Keratinocyte (primary cell): Measurements from ENCODE around the gene GRK1. TPM values are rescaled to one million over a fixed set of nuclear protein-coding genes. Genes with fewer than 3 reads are reported as not detected.

Source experiments
- DNase-seq: peaks from one replicate; pipeline ENCODE4 v3.0.0-alpha.2; 2011; ENCODE audit warnings: low read depth, missing footprints, low spot score
- FAIRE-seq: peaks from 2 replicates; lab custom pipeline; 2011; peaks lifted over from hg19 to GRCh38; lab: Jason Lieb, UNC
- H2AFZ ChIP-seq: 2 replicates; pipeline ENCODE4 v1.6.0; 2012; ENCODE audit warnings: low read length, control low read depth, inconsistent platforms; ENCODE audit not compliant: control insufficient read depth
- H3K27ac ChIP-seq: 2 replicates; pipeline ENCODE4 v1.5.1; 2011; ENCODE audit warnings: low read length; ENCODE audit not compliant: control insufficient read depth, insufficient read depth
- H3K27me3 ChIP-seq: 3 replicates; pipeline ENCODE4 v1.6.0; 2011; ENCODE audit warnings: low read length; ENCODE audit not compliant: control insufficient read depth, insufficient read depth; ENCODE audit errors: extremely low read depth
- H3K36me3 ChIP-seq, 2 experiments: 2 replicates in 1 of 2; 3 replicates in 1 of 2; pipeline ENCODE4 v1.5.1; 2011; ENCODE audit warnings: low read length in 2 of 2, mild to moderate bottlenecking in 1 of 2; ENCODE audit not compliant: control insufficient read depth in 2 of 2, insufficient read depth in 2 of 2; ENCODE audit errors: extremely low read depth in 1 of 2
- H3K4me1 ChIP-seq: 3 replicates; pipeline ENCODE4 v1.5.1; 2011; ENCODE audit warnings: low read length; ENCODE audit not compliant: control insufficient read depth, insufficient read depth; ENCODE audit errors: extremely low read depth
- H3K4me2 ChIP-seq: 3 replicates; pipeline ENCODE4 v1.6.0; 2011; ENCODE audit warnings: low read depth, low read length; ENCODE audit not compliant: control insufficient read depth, insufficient read depth; ENCODE audit errors: extremely low read depth
- H3K4me3 ChIP-seq, 3 experiments: fragments of 200-600 bp in 1 of 3; sonication (generic) in 1 of 3; 2 replicates in 2 of 3; 3 replicates in 1 of 3; pipeline ENCODE4 v1.5.1; 2011 to 2016; ENCODE audit warnings: low read length in 3 of 3, mild to moderate bottlenecking in 3 of 3, control low read depth in 2 of 3, inconsistent platforms in 1 of 3, low read depth in 1 of 3, mixed read lengths in 1 of 3, mixed run types in 1 of 3, moderate library complexity in 1 of 3; ENCODE audit not compliant: control insufficient read depth in 2 of 3, insufficient read depth in 2 of 3; ENCODE audit errors: extremely low read depth in 1 of 3
- H3K79me2 ChIP-seq: 2 replicates; pipeline ENCODE4 v1.6.0; 2012; ENCODE audit warnings: low read length; ENCODE audit not compliant: control insufficient read depth, insufficient read depth
- H3K9ac ChIP-seq: 3 replicates; pipeline ENCODE4 v1.6.0; 2011; ENCODE audit warnings: low read length; ENCODE audit not compliant: control insufficient read depth, insufficient read depth; ENCODE audit errors: extremely low read depth
- H3K9me1 ChIP-seq: 3 replicates; pipeline ENCODE4 v1.6.0; 2011; ENCODE audit warnings: low read length; ENCODE audit not compliant: control insufficient read depth, insufficient read depth; ENCODE audit errors: extremely low read depth
- H3K9me3 ChIP-seq: 2 replicates; pipeline ENCODE4 v1.5.1; 2012; ENCODE audit warnings: low read depth, low read length; ENCODE audit not compliant: control insufficient read depth
- H4K20me1 ChIP-seq: 3 replicates; pipeline ENCODE4 v1.6.0; 2011; ENCODE audit warnings: low read length; ENCODE audit not compliant: control insufficient read depth, insufficient read depth; ENCODE audit errors: extremely low read depth
- EZH2 ChIP-seq: IDR thresholded peaks from one replicate; pipeline ENCODE4 v1.6.1; 2012; ENCODE audit warnings: inconsistent platforms, mild to moderate bottlenecking, low read length, moderate library complexity
- dilution Hi-C: fragments of 300-500 bp; cut with MboI; formaldehyde crosslinking; loops from one replicate; pipeline ENCODE4 v1.7.0; 2020; ENCODE audit warnings: low sequenced_read_pairs; ENCODE audit not compliant: extremely low pct_ligation_motif_present
- polyA plus RNA-seq, 5 experiments: library from polyadenylated mRNA; depleted of rRNA in 3 of 5; stranded (reverse) in 3 of 5; stranded (forward) in 1 of 5; unstranded in 1 of 5; fragments of >200 nt; gene quantifications; 1 replicate in 1 of 5; 2 replicates in 3 of 5; 3 replicates in 1 of 5; pipeline versions ENCODE4 v1.2.1 to v1.2.3, GENCODE V29; 2011 to 2012; ENCODE audit warnings: missing spikeins in 2 of 5, low read depth in 1 of 5, low replicate concordance in 1 of 5
- TF ChIP-seq, protein P1 (sequence below), 3 experiments: IDR thresholded peaks in 1 of 3; conservative IDR thresholded peaks in 1 of 3; optimal IDR thresholded peaks in 1 of 3; 2 replicates in 2 of 3; 3 replicates in 1 of 3; pipeline versions ENCODE3 to v1.5.1; 2011; ENCODE audit warnings: low read length in 3 of 3, mild to moderate bottlenecking in 3 of 3, moderate library complexity in 2 of 3, control low read depth in 1 of 3, inconsistent platforms in 1 of 3; ENCODE audit not compliant: insufficient read depth in 2 of 3; ENCODE audit errors: extremely low read depth in 1 of 3

GRK1 gene
- polyA plus RNA-seq, 1 donor (not counting 4 experiments of a cell fraction or from before 2014, with no cell fraction given): not detected

DNA sequence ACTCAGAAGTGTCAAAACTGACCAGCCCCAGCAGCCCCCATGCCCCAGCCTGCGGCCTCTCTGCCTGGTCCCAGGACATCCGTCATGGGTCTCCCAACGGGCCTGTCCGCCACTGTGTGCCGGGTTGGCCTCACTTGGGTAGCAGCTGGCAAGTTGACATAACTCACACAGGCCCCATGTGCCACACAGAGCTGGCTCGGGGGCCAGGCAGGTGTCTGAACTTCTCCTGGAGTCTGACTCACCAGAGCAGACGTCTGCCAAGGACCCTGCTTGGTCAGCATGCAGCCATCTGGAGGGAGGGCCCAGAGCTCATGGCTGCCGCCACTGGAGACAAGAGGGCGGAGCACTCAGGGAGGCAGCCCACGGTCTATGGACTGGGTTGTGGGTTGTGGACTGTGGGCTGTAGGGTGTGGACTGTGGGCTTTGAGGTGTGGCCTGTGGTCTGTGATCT lies 60.0 kb downstream of the GRK1 start:
- FAIRE-seq (no peak), DNase-seq (no peak)
- no peak overlapping the region for H3K4me2 ChIP-seq
- H3K9me1 ChIP-seq: no peaks in the 10 kb centered on the region
- peaks cover 4% of the 10 kb centered on the region for H3K4me1 ChIP-seq
- no peaks in the 10 kb centered on the region for H3K36me3 ChIP-seq
- peaks cover 36% of the 10 kb centered on the region for H3K27me3 ChIP-seq
- H3K9ac ChIP-seq: no peak overlapping the region
- H3K79me2 ChIP-seq: no peaks in the 10 kb centered on the region
- H2AFZ ChIP-seq: no peak overlapping the region
- TF ChIP-seq, protein P1, sequence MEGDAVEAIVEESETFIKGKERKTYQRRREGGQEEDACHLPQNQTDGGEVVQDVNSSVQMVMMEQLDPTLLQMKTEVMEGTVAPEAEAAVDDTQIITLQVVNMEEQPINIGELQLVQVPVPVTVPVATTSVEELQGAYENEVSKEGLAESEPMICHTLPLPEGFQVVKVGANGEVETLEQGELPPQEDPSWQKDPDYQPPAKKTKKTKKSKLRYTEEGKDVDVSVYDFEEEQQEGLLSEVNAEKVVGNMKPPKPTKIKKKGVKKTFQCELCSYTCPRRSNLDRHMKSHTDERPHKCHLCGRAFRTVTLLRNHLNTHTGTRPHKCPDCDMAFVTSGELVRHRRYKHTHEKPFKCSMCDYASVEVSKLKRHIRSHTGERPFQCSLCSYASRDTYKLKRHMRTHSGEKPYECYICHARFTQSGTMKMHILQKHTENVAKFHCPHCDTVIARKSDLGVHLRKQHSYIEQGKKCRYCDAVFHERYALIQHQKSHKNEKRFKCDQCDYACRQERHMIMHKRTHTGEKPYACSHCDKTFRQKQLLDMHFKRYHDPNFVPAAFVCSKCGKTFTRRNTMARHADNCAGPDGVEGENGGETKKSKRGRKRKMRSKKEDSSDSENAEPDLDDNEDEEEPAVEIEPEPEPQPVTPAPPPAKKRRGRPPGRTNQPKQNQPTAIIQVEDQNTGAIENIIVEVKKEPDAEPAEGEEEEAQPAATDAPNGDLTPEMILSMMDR (optimal IDR thresholded peaks at IDR 0.05 in 1 of 3, IDR thresholded peaks at IDR 0.05 in 1 of 3, conservative IDR thresholded peaks at IDR 0.05 in 1 of 3; ENCODE audit: extremely low read depth in 1 of 3, insufficient read depth in 2 of 3, low read length in 3 of 3): no peak
- no peak for TF ChIP-seq EZH2
- H4K20me1 ChIP-seq: no peaks in the 10 kb centered on the region
- H3K27ac ChIP-seq: no peak overlapping the region
- dilution Hi-C loops: no loop called here
- peaks cover 8% of the 10 kb centered on the region for H3K9me3 ChIP-seq
- H3K4me3 ChIP-seq: no peak overlapping the region

DNA sequence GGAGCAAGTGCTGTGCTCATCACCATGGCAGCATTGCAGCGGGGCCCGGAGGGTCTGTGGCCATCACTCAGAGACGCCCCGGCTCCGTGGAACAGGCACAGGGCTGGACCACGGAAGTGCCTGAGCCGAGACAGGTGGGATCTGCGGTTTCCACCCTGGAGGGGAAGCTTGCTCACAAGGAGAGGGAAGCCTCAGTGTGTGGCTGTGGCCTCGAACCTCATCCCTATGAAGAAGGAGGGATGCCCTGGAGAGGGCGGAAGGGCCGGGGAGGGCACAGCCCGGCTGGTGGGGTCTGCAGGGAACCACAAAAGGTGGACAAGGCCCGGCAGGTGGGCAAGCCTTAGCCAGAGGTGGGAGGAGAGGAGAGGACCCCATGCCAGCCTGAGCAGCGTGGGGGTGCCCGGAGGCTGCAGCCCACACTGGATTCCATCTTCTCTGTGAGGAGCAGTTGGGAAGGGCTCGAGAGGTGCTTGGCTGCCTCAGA lies 61.6 kb downstream of the GRK1 start:
- DNase-seq: no peak
- no peak overlapping the region for H3K27ac ChIP-seq
- H2AFZ ChIP-seq: no peak overlapping the region
- TF ChIP-seq EZH2: no peak
- TF ChIP-seq, protein P1 (optimal IDR thresholded peaks at IDR 0.05 in 1 of 3, IDR thresholded peaks at IDR 0.05 in 1 of 3, conservative IDR thresholded peaks at IDR 0.05 in 1 of 3; ENCODE audit: extremely low read depth in 1 of 3, insufficient read depth in 2 of 3, low read length in 3 of 3): no peak
- H3K79me2 ChIP-seq: no peaks in the 10 kb centered on the region
- no peak for FAIRE-seq
- no peaks in the 10 kb centered on the region for H3K36me3 ChIP-seq
- dilution Hi-C loops: no loop called here
- no peak overlapping the region for H3K4me3 ChIP-seq
- no peaks in the 10 kb centered on the region for H3K9me1 ChIP-seq
- H4K20me1 ChIP-seq: no peaks in the 10 kb centered on the region
- peaks cover 11% of the 10 kb centered on the region for H3K9me3 ChIP-seq
- peaks cover 36% of the 10 kb centered on the region for H3K27me3 ChIP-seq
- no peak overlapping the region for H3K9ac ChIP-seq
- no peak overlapping the region for H3K4me2 ChIP-seq
- peaks cover 4% of the 10 kb centered on the region for H3K4me1 ChIP-seq
